Measurements from ENCODE around the gene SEMA5A. TPM values are rescaled to one million over a fixed set of nuclear protein-coding genes. Genes with fewer than 3 reads are reported as not detected.
"Not testable (repeated sequence)": the region's sequence is repeated elsewhere in the genome, so short reads cannot be mapped to it uniquely, and the experiment has no call there.

SEMA5A gene
- polyA plus RNA-seq, 1 donor from 2014 or later = 3.2 TPM

DNA sequence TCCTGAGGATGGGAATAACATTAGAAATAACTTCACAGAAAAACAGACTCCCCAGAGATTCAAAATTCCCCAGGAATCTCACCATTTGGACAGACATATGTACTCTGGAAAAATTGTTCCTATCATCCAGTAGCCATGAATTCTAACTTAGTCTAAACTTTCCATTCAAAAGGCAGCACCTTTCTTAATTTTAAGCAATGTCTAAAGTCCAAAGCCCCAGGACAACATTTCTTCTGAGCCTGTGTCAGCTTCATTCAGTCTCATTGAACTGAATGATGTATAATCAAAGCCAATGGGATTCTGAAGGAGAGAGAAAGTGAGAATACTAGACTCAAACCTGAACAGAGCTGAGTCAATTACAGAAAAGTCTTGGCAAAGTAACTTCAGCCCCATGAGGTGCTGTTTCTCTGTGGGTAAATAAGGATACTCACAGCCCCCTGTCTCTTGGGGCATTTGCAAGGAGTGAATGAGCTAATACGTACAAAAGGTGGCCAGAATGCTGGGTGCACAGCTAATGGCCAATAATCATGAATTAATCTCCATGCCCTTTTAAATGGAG, 140.6 kb downstream of the SEMA5A start:
- Histone ChIP-seq H3K4me3 (ENCODE audit: low read length) (no peak overlapping the region), H3K9me3 (ENCODE audit: low read length) (no peaks in the 10 kb centered on the region), H3F3A (ENCODE audit: insufficient read depth, low read length, poor library complexity, severe bottlenecking) (no peaks in the 10 kb centered on the region), H3K27me3 (ENCODE audit: insufficient read depth, low read depth, low read length) (no peaks in the 10 kb centered on the region), H3K79me2 (replicated peaks; ENCODE audit: insufficient read depth, low read length) (no peaks in the 10 kb centered on the region), H4K20me1 (ENCODE audit: insufficient read depth) (no peaks in the 10 kb centered on the region), H3K9me2 (ENCODE audit: insufficient read depth, low read length) (no peaks in the 10 kb centered on the region), H3K27ac (ENCODE audit: low read length) (no peak overlapping the region), H3K36me3 (ENCODE audit: insufficient read depth, low read length) (no peaks in the 10 kb centered on the region), H2AFZ (ENCODE audit: low read depth, low read length) (no peak overlapping the region), H3K4me2 (ENCODE audit: low read length) (no peak overlapping the region), H3K9ac (ENCODE audit: low read length) (no peak overlapping the region)
- TF ChIP-seq RAD21 (conservative IDR thresholded peaks at IDR 0.05) = no peak
- no peak for TF ChIP-seq TAF1 (IDR thresholded peaks at IDR 0.05; ENCODE audit: low read depth)
- TF ChIP-seq POLR2AphosphoS5 (IDR thresholded peaks at IDR 0.05) = no peak
- TF ChIP-seq, protein P1, sequence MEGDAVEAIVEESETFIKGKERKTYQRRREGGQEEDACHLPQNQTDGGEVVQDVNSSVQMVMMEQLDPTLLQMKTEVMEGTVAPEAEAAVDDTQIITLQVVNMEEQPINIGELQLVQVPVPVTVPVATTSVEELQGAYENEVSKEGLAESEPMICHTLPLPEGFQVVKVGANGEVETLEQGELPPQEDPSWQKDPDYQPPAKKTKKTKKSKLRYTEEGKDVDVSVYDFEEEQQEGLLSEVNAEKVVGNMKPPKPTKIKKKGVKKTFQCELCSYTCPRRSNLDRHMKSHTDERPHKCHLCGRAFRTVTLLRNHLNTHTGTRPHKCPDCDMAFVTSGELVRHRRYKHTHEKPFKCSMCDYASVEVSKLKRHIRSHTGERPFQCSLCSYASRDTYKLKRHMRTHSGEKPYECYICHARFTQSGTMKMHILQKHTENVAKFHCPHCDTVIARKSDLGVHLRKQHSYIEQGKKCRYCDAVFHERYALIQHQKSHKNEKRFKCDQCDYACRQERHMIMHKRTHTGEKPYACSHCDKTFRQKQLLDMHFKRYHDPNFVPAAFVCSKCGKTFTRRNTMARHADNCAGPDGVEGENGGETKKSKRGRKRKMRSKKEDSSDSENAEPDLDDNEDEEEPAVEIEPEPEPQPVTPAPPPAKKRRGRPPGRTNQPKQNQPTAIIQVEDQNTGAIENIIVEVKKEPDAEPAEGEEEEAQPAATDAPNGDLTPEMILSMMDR (IDR thresholded peaks at IDR 0.05; ENCODE audit: poor library complexity, severe bottlenecking) = no peak
- TF ChIP-seq EZH2 (IDR thresholded peaks at IDR 0.05; ENCODE audit: borderline replicate concordance, insufficient read depth, low read length, poor library complexity, severe bottlenecking) = no peak
- TF ChIP-seq EP300 (conservative IDR thresholded peaks at IDR 0.05; ENCODE audit: poor library complexity, severe bottlenecking) = no peak
- TF ChIP-seq SMC3 (conservative IDR thresholded peaks at IDR 0.05; ENCODE audit: poor library complexity) = no peak
- TF ChIP-seq, protein P2, sequence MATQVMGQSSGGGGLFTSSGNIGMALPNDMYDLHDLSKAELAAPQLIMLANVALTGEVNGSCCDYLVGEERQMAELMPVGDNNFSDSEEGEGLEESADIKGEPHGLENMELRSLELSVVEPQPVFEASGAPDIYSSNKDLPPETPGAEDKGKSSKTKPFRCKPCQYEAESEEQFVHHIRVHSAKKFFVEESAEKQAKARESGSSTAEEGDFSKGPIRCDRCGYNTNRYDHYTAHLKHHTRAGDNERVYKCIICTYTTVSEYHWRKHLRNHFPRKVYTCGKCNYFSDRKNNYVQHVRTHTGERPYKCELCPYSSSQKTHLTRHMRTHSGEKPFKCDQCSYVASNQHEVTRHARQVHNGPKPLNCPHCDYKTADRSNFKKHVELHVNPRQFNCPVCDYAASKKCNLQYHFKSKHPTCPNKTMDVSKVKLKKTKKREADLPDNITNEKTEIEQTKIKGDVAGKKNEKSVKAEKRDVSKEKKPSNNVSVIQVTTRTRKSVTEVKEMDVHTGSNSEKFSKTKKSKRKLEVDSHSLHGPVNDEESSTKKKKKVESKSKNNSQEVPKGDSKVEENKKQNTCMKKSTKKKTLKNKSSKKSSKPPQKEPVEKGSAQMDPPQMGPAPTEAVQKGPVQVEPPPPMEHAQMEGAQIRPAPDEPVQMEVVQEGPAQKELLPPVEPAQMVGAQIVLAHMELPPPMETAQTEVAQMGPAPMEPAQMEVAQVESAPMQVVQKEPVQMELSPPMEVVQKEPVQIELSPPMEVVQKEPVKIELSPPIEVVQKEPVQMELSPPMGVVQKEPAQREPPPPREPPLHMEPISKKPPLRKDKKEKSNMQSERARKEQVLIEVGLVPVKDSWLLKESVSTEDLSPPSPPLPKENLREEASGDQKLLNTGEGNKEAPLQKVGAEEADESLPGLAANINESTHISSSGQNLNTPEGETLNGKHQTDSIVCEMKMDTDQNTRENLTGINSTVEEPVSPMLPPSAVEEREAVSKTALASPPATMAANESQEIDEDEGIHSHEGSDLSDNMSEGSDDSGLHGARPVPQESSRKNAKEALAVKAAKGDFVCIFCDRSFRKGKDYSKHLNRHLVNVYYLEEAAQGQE (IDR thresholded peaks at IDR 0.05; ENCODE audit: borderline replicate concordance) = no peak
- TF ChIP-seq MXI1 (conservative IDR thresholded peaks at IDR 0.05; ENCODE audit: poor library complexity, severe bottlenecking) = no peak

DNA sequence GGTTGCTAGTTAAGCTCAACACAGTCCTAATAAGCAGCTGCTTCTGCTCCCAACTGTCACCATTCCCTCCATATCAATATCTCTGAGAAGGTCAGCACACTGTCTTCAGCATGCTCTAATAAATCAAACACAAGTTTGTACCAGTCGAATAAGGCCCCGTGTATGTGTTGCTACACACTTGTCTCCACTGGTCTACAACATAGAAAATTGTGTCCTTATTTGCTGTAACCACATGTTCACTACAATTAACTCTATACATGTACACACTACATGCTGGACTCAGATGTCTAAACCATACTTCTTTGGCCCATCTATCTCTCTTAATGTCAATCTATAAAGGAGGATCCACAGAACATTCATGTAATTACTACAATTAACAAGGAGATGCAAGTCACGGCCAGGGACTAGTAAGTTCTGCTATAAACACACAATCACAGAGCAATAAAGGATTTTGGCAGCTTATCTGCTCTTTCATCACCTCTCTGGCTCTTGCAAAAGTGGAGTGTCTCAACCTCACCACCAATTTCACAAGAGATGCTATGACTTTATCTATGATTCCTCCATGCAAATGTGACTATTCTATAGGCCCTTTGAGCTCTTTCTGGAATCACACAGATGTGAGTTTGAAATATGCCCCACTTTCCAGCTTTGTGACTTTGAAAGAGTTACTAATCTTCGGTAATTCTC, 143.9 kb downstream of the SEMA5A start:
- no peaks in the 10 kb centered on the region for H3K36me3 ChIP-seq (ENCODE audit: insufficient read depth, low read length)
- H3K4me3 ChIP-seq (ENCODE audit: low read length) = no peak overlapping the region
- no peaks in the 10 kb centered on the region for H4K20me1 ChIP-seq (ENCODE audit: insufficient read depth)
- H3K9me2 ChIP-seq (ENCODE audit: insufficient read depth, low read length) = no peaks in the 10 kb centered on the region
- H3K27me3 ChIP-seq (ENCODE audit: insufficient read depth, low read depth, low read length) = no peaks in the 10 kb centered on the region
- H3F3A ChIP-seq (ENCODE audit: insufficient read depth, low read length, poor library complexity, severe bottlenecking) = no peaks in the 10 kb centered on the region
- H3K9ac ChIP-seq (ENCODE audit: low read length) = no peak overlapping the region
- no peak overlapping the region for H3K27ac ChIP-seq (ENCODE audit: low read length)
- no peak overlapping the region for H3K4me2 ChIP-seq (ENCODE audit: low read length)
- TF ChIP-seq, protein P1 (IDR thresholded peaks at IDR 0.05; ENCODE audit: poor library complexity, severe bottlenecking) = no peak
- TF ChIP-seq, protein P2 (IDR thresholded peaks at IDR 0.05; ENCODE audit: borderline replicate concordance) = no peak
- TF ChIP-seq RAD21 (conservative IDR thresholded peaks at IDR 0.05) = no peak
- no peak for TF ChIP-seq EP300 (conservative IDR thresholded peaks at IDR 0.05; ENCODE audit: poor library complexity, severe bottlenecking)
- no peak for TF ChIP-seq SMC3 (conservative IDR thresholded peaks at IDR 0.05; ENCODE audit: poor library complexity)
- no peak for TF ChIP-seq MXI1 (conservative IDR thresholded peaks at IDR 0.05; ENCODE audit: poor library complexity, severe bottlenecking)
- TF ChIP-seq TAF1 (IDR thresholded peaks at IDR 0.05; ENCODE audit: low read depth) = no peak
- TF ChIP-seq EZH2 (IDR thresholded peaks at IDR 0.05; ENCODE audit: borderline replicate concordance, insufficient read depth, low read length, poor library complexity, severe bottlenecking) = no peak
- TF ChIP-seq POLR2AphosphoS5 (IDR thresholded peaks at IDR 0.05) = no peak
- no peaks in the 10 kb centered on the region for H3K9me3 ChIP-seq (ENCODE audit: low read length)
- no peaks in the 10 kb centered on the region for H3K79me2 ChIP-seq (replicated peaks; ENCODE audit: insufficient read depth, low read length)
- H2AFZ ChIP-seq (ENCODE audit: low read depth, low read length) = no peak overlapping the region

DNA sequence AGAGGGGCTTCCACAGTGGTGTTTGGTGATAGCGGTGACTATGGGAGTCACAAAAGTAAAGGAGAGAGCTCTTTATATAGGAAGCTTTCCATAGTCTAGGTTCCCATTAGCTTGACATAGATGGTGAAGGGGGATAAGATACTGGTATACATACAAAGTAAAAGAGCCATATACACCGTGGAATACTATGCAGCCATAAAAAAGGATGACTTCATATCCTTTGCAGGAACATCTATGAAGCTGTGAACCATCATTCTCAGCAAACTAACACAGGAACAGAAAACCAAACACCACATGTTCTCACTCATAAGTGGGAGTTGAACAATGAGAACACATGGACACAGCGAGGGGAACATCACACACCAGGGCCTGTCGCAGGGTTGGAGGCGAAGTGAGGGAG, 146.1 kb downstream of the SEMA5A start:
- H3K4me3 ChIP-seq (ENCODE audit: low read length); H3K27ac ChIP-seq (ENCODE audit: low read length); H3K4me2 ChIP-seq (ENCODE audit: low read length); H3K79me2 ChIP-seq (replicated peaks; ENCODE audit: insufficient read depth, low read length); H3F3A ChIP-seq (ENCODE audit: insufficient read depth, low read length, poor library complexity, severe bottlenecking); H2AFZ ChIP-seq (ENCODE audit: low read depth, low read length); H3K9me2 ChIP-seq (ENCODE audit: insufficient read depth, low read length); H3K9me3 ChIP-seq (ENCODE audit: low read length); H3K9ac ChIP-seq (ENCODE audit: low read length); H3K36me3 ChIP-seq (ENCODE audit: insufficient read depth, low read length); H3K27me3 ChIP-seq (ENCODE audit: insufficient read depth, low read depth, low read length); H4K20me1 ChIP-seq (ENCODE audit: insufficient read depth): not testable (repeated sequence)
